WTC11 (cell line): ENCODE measurements around the gene INCENP. TPM values are rescaled to one million over a fixed set of nuclear protein-coding genes. Genes with fewer than 3 reads are reported as not detected.

Experiments used
- ATAC-seq: fragments of 200-7000 bp; cut with Tn5 transposase; 2 replicates; pipeline ENCODE4 v1.10.0; 2021; ENCODE audit warnings: mild to moderate bottlenecking, moderate library complexity
- CTCF ChIA-PET: fragments of 300-600 bp; sonication (Branson Sonifier 250); formaldehyde crosslinking; loops from one replicate; lab custom pipeline; 2021; ENCODE audit warnings: antibody characterized with exemption; lab: Charles Lee
- POLR2A ChIA-PET: fragments of 350-600 bp; sonication (Branson Sonifier 250); formaldehyde crosslinking; loops from one replicate; lab custom pipeline; 2021; ENCODE audit warnings: antibody characterized with exemption; lab: Charles Lee
- DNase-seq: peaks from one replicate; pipeline ENCODE4 v3.0.0; 2021; ENCODE audit warnings: low spot score
- H3K27ac Mint-ChIP-seq: 2 replicates; pipeline ENCODE4 v1.8.0; 2021; ENCODE audit warnings: mixed read lengths
- H3K27me3 Mint-ChIP-seq: 2 replicates; pipeline ENCODE4 v1.8.0; 2021; ENCODE audit warnings: low read depth, mild to moderate bottlenecking, moderate library complexity, mixed read lengths
- H3K36me3 Mint-ChIP-seq: 2 replicates; pipeline ENCODE4 v1.8.0; 2021; ENCODE audit warnings: mixed read lengths
- H3K4me1 Mint-ChIP-seq: 2 replicates; pipeline ENCODE4 v1.8.0; 2022; ENCODE audit warnings: mixed read lengths
- H3K4me3 Mint-ChIP-seq: 2 replicates; pipeline ENCODE4 v1.8.0; 2021; ENCODE audit warnings: mild to moderate bottlenecking, moderate library complexity, mixed read lengths
- H3K9me3 Mint-ChIP-seq: 2 replicates; pipeline ENCODE4 v1.8.0; 2021; ENCODE audit warnings: mixed read lengths
- CREM ChIP-seq: sonication (generic); formaldehyde crosslinking; IDR thresholded peaks from 2 replicates; pipeline ENCODE4 v1.8.1; 2022; ENCODE audit warnings: mild to moderate bottlenecking, missing genetic modification reagents, moderate library complexity
- FOXJ3 ChIP-seq: sonication (generic); formaldehyde crosslinking; IDR thresholded peaks from 2 replicates; pipeline ENCODE4 v1.9.0; 2021; ENCODE audit warnings: missing genetic modification reagents, mild to moderate bottlenecking, borderline replicate concordance
- MXD4 ChIP-seq: fragments of 250-450 bp; sonication (Bioruptor Pico); IDR thresholded peaks from 2 replicates; pipeline ENCODE4 v1.8.0; 2021; ENCODE audit warnings: mild to moderate bottlenecking, moderate library complexity, borderline replicate concordance
- NR2C2 ChIP-seq: sonication (generic); formaldehyde crosslinking; IDR thresholded peaks from 2 replicates; pipeline ENCODE4 v1.8.0; 2022; ENCODE audit warnings: mild to moderate bottlenecking, missing genetic modification reagents
- NR3C1 ChIP-seq: sonication (generic); formaldehyde crosslinking; conservative IDR thresholded peaks from 2 replicates; pipeline ENCODE4 v1.8.1; 2023; ENCODE audit warnings: low read depth, mild to moderate bottlenecking, missing genetic modification reagents
- RELA ChIP-seq: sonication (generic); formaldehyde crosslinking; IDR thresholded peaks from 2 replicates; pipeline ENCODE4 v1.8.1; 2022; ENCODE audit warnings: missing genetic modification reagents, mild to moderate bottlenecking, borderline replicate concordance
- SMAD3 ChIP-seq: sonication (generic); formaldehyde crosslinking; IDR thresholded peaks from 2 replicates; pipeline ENCODE4 v1.8.0; 2022; ENCODE audit warnings: missing genetic modification reagents, mild to moderate bottlenecking, borderline replicate concordance
- ZNF219 ChIP-seq: sonication (generic); formaldehyde crosslinking; IDR thresholded peaks from 2 replicates; pipeline ENCODE4 v1.8.0; 2023; ENCODE audit warnings: missing genetic modification reagents, mild to moderate bottlenecking, borderline replicate concordance
- ZNF317 ChIP-seq: sonication (generic); formaldehyde crosslinking; IDR thresholded peaks from 2 replicates; pipeline ENCODE4 v1.8.1; 2023; ENCODE audit warnings: low read depth, mild to moderate bottlenecking, moderate library complexity, missing genetic modification reagents, borderline replicate concordance
- total RNA-seq: library from RNA; stranded (reverse); gene quantifications from 3 replicates; pipeline ENCODE4 v1.2.3, GENCODE V29; 2021
- TF ChIP-seq, protein P1 (sequence below): fragments of 250-450 bp; sonication (Bioruptor Pico); conservative IDR thresholded peaks from 2 replicates; pipeline ENCODE4 v1.9.0; 2021; ENCODE audit warnings: mild to moderate bottlenecking
- TF ChIP-seq, protein P2 (sequence below): sonication (generic); formaldehyde crosslinking; IDR thresholded peaks from 2 replicates; pipeline ENCODE4 v1.8.1; 2023; ENCODE audit warnings: mild to moderate bottlenecking, missing genetic modification reagents
- TF ChIP-seq, protein P3 (sequence below): fragments of 250-450 bp; sonication (Bioruptor Pico); IDR thresholded peaks from 2 replicates; pipeline ENCODE4 v1.8.0; 2021; ENCODE audit warnings: mild to moderate bottlenecking
- TF ChIP-seq, protein P4 (sequence below): fragments of 250-450 bp; sonication (Bioruptor Pico); IDR thresholded peaks from 2 replicates; pipeline ENCODE4 v1.9.0; 2021; ENCODE audit warnings: mild to moderate bottlenecking, borderline replicate concordance
- TF ChIP-seq, protein P5 (sequence below): sonication (generic); formaldehyde crosslinking; IDR thresholded peaks from 2 replicates; pipeline ENCODE4 v1.8.0; 2023; ENCODE audit warnings: missing genetic modification reagents, mild to moderate bottlenecking, borderline replicate concordance

INCENP gene
- total RNA-seq, 1 experiment from 2014 or later: 158 TPM

DNA sequence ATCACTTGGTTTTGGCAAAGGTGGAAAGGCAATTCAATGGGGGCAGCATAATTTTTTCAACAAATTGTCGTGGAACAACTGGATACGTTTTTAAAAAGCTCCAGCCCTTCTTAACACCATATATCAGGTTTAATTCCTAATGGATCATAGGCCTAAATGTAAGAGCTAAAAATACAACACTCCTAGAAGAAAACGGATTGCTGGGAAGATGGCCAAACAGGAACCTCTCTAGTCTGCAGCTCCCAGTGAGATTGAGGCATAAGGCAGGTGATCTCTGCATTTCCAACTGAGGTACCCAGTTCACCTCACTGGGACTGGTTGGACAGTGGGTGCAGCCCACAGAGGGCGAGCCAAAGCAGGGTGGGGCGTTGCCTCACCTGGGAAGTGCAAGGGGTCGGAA lies 33.8 kb downstream of the INCENP start:
- no peaks in the 10 kb centered on the region for H3K4me1 Mint-ChIP-seq
- H3K27ac Mint-ChIP-seq: no peak overlapping the region
- peaks cover 13% of the 10 kb centered on the region for H3K36me3 Mint-ChIP-seq
- CTCF ChIA-PET: interaction anchor here (1.3 to 2.4 kb wide), 4 partner anchors 14 to 259 kb away, joined by 3 to 12 read pairs (median 4); partner anchors contain the start of gene INCENP
- ATAC-seq (no peak), DNase-seq (no peak)
- no peak for TF ChIP-seq RELA
- no peak for TF ChIP-seq CREM
- no peak for TF ChIP-seq ZNF219 (CRISPR knock-in tag)
- no peak for TF ChIP-seq FOXJ3 (CRISPR knock-in tag)
- no peak for TF ChIP-seq NR2C2 (CRISPR knock-in tag)
- no peak overlapping the region for H3K4me3 Mint-ChIP-seq
- peaks cover 3% of the 10 kb centered on the region; the same call in 1 of the 2 replicates for H3K9me3 Mint-ChIP-seq
- POLR2A ChIA-PET: no interaction called here
- H3K27me3 Mint-ChIP-seq: peaks cover 23% of the 10 kb centered on the region

DNA sequence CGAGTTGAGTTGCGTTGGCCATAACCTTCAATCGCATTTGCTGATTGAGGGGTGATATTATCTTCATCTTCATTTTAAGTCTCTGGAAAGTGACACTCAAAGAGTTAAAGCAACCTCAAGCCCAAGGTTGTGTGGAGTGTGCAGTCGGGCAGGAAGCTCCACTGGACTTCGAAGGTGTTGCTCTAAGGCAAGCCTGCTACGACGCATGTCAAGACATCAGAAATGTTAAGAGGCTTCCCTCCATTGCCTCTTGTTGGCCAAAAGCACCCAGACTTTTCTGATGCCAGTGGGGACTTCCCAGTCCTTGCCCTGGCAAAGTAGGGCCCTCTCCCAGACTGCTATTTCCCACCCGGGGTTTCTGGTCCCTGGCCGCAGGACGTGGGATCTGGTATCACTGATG lies 42.6 kb downstream of the INCENP start:
- no peak overlapping the region for H3K4me3 Mint-ChIP-seq
- DNase-seq (no peak), ATAC-seq (no peak)
- H3K27ac Mint-ChIP-seq: no peak overlapping the region
- H3K9me3 Mint-ChIP-seq: no peaks in the 10 kb centered on the region
- TF ChIP-seq, protein P1, sequence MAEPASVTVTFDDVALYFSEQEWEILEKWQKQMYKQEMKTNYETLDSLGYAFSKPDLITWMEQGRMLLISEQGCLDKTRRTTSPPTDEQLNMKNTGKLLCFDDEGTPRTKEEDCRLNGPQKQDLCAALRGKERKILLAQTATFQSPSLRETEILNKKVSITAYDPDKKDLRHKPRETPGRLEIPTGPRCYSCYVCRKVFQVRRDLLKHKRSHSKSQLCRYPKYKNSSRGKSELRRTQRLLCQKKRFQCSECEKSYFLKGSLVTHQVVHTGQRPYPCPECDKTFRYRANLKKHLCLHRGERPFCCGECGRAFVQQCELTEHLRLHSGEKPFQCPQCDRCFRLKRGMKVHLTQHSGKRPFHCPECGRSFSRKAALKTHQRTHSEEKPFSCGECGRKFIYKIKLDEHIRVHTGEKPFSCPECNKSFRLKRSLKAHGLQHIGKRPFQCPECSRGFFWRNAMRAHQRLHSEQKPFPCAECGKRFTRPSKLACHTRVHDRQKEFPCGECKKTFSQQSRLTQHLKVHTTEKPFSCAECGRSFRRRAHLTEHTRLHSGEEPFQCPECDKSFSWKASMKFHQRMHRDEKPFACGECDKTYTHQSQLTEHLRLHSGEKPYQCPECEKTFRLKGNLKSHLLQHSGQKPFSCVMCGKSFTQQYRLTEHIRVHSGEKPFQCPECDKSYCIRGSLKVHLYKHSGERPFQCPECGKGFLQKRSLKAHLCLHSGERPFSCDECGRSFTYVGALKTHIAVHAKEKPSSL: no peak
- TF ChIP-seq MXD4 (CRISPR knock-in tag): no peak
- TF ChIP-seq, protein P2, sequence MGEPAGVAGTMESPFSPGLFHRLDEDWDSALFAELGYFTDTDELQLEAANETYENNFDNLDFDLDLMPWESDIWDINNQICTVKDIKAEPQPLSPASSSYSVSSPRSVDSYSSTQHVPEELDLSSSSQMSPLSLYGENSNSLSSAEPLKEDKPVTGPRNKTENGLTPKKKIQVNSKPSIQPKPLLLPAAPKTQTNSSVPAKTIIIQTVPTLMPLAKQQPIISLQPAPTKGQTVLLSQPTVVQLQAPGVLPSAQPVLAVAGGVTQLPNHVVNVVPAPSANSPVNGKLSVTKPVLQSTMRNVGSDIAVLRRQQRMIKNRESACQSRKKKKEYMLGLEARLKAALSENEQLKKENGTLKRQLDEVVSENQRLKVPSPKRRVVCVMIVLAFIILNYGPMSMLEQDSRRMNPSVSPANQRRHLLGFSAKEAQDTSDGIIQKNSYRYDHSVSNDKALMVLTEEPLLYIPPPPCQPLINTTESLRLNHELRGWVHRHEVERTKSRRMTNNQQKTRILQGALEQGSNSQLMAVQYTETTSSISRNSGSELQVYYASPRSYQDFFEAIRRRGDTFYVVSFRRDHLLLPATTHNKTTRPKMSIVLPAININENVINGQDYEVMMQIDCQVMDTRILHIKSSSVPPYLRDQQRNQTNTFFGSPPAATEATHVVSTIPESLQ (CRISPR knock-in tag): no peak
- no peak for TF ChIP-seq NR3C1 (CRISPR knock-in tag)
- TF ChIP-seq SMAD3 (CRISPR knock-in tag): no peak
- TF ChIP-seq, protein P3, sequence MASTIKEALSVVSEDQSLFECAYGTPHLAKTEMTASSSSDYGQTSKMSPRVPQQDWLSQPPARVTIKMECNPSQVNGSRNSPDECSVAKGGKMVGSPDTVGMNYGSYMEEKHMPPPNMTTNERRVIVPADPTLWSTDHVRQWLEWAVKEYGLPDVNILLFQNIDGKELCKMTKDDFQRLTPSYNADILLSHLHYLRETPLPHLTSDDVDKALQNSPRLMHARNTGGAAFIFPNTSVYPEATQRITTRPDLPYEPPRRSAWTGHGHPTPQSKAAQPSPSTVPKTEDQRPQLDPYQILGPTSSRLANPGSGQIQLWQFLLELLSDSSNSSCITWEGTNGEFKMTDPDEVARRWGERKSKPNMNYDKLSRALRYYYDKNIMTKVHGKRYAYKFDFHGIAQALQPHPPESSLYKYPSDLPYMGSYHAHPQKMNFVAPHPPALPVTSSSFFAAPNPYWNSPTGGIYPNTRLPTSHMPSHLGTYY (CRISPR knock-in tag): no peak
- TF ChIP-seq, protein P4, sequence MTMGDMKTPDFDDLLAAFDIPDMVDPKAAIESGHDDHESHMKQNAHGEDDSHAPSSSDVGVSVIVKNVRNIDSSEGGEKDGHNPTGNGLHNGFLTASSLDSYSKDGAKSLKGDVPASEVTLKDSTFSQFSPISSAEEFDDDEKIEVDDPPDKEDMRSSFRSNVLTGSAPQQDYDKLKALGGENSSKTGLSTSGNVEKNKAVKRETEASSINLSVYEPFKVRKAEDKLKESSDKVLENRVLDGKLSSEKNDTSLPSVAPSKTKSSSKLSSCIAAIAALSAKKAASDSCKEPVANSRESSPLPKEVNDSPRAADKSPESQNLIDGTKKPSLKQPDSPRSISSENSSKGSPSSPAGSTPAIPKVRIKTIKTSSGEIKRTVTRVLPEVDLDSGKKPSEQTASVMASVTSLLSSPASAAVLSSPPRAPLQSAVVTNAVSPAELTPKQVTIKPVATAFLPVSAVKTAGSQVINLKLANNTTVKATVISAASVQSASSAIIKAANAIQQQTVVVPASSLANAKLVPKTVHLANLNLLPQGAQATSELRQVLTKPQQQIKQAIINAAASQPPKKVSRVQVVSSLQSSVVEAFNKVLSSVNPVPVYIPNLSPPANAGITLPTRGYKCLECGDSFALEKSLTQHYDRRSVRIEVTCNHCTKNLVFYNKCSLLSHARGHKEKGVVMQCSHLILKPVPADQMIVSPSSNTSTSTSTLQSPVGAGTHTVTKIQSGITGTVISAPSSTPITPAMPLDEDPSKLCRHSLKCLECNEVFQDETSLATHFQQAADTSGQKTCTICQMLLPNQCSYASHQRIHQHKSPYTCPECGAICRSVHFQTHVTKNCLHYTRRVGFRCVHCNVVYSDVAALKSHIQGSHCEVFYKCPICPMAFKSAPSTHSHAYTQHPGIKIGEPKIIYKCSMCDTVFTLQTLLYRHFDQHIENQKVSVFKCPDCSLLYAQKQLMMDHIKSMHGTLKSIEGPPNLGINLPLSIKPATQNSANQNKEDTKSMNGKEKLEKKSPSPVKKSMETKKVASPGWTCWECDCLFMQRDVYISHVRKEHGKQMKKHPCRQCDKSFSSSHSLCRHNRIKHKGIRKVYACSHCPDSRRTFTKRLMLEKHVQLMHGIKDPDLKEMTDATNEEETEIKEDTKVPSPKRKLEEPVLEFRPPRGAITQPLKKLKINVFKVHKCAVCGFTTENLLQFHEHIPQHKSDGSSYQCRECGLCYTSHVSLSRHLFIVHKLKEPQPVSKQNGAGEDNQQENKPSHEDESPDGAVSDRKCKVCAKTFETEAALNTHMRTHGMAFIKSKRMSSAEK: no peak
- TF ChIP-seq, protein P5, sequence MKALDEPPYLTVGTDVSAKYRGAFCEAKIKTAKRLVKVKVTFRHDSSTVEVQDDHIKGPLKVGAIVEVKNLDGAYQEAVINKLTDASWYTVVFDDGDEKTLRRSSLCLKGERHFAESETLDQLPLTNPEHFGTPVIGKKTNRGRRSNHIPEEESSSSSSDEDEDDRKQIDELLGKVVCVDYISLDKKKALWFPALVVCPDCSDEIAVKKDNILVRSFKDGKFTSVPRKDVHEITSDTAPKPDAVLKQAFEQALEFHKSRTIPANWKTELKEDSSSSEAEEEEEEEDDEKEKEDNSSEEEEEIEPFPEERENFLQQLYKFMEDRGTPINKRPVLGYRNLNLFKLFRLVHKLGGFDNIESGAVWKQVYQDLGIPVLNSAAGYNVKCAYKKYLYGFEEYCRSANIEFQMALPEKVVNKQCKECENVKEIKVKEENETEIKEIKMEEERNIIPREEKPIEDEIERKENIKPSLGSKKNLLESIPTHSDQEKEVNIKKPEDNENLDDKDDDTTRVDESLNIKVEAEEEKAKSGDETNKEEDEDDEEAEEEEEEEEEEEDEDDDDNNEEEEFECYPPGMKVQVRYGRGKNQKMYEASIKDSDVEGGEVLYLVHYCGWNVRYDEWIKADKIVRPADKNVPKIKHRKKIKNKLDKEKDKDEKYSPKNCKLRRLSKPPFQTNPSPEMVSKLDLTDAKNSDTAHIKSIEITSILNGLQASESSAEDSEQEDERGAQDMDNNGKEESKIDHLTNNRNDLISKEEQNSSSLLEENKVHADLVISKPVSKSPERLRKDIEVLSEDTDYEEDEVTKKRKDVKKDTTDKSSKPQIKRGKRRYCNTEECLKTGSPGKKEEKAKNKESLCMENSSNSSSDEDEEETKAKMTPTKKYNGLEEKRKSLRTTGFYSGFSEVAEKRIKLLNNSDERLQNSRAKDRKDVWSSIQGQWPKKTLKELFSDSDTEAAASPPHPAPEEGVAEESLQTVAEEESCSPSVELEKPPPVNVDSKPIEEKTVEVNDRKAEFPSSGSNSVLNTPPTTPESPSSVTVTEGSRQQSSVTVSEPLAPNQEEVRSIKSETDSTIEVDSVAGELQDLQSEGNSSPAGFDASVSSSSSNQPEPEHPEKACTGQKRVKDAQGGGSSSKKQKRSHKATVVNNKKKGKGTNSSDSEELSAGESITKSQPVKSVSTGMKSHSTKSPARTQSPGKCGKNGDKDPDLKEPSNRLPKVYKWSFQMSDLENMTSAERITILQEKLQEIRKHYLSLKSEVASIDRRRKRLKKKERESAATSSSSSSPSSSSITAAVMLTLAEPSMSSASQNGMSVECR (CRISPR knock-in tag): no peak
- no peak for TF ChIP-seq ZNF317
- H3K27me3 Mint-ChIP-seq: peaks cover 3% of the 10 kb centered on the region
- H3K4me1 Mint-ChIP-seq: 0 out of 2 replicates have a peak, but pooled peaks cover 1% of the 10 kb centered on the region
- POLR2A ChIA-PET: interaction anchor here (0.6 kb wide), 1 partner anchor 664 kb away, joined by 12 read pairs; no protein-coding TSS in a partner anchor
- CTCF ChIA-PET: interaction anchor here (1.4 kb wide), 1 partner anchor 51 kb away, joined by 3 read pairs; no protein-coding TSS in a partner anchor
- H3K36me3 Mint-ChIP-seq: no peaks in the 10 kb centered on the region
